ENCODE data around the gene RAMP2. TPM values are rescaled to one million over a fixed set of nuclear protein-coding genes. Genes with fewer than 3 reads are reported as not detected.

The RAMP2 gene
- total and polyA plus RNA-seq, 7 donors, result 2.3 to 26.6 (median 16.8) TPM

DNA sequence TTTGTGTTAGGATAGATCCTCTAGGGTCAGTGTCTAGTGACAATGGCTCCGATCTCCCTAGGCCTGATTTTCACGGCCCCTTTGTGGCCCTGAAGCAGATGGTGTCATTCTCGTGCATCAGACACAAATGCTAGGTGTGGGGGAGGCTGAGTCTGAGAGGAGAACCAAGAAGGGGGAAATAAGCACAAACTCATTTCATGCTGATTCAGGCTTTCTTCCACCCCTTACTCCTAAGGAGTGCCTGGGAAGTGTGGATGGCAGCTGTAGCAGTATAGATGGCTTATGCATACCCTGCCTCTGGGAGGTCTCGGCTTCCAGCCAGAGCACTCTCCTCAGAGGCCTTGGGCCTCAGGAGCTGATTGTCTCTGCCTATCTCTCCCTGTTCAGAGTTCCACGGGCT is 17.5 kb downstream of the RAMP2 start:
- no peaks in the 10 kb centered on the region for H3K9me3 ChIP-seq
- 83 to 89% methylated on average over 5 of the region's 5 CpGs for WGBS, 2 donors
- peaks cover 0 to 26% (median 23%) of the 10 kb centered on the region in 4 donors for H3K4me1 ChIP-seq
- H3K27ac ChIP-seq, result no peak overlapping the region
- H3K36me3 ChIP-seq, result peaks cover 9 to 50% (median 22%) of the 10 kb centered on the region in 4 donors
- H3K4me3 ChIP-seq, result no peak overlapping the region
- H3K27me3 ChIP-seq, result peaks cover 22 to 40% (median 35%) of the 10 kb centered on the region in 3 donors
- TF ChIP-seq, protein P1, sequence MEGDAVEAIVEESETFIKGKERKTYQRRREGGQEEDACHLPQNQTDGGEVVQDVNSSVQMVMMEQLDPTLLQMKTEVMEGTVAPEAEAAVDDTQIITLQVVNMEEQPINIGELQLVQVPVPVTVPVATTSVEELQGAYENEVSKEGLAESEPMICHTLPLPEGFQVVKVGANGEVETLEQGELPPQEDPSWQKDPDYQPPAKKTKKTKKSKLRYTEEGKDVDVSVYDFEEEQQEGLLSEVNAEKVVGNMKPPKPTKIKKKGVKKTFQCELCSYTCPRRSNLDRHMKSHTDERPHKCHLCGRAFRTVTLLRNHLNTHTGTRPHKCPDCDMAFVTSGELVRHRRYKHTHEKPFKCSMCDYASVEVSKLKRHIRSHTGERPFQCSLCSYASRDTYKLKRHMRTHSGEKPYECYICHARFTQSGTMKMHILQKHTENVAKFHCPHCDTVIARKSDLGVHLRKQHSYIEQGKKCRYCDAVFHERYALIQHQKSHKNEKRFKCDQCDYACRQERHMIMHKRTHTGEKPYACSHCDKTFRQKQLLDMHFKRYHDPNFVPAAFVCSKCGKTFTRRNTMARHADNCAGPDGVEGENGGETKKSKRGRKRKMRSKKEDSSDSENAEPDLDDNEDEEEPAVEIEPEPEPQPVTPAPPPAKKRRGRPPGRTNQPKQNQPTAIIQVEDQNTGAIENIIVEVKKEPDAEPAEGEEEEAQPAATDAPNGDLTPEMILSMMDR (IDR thresholded peaks at IDR 0.05), result no peak
- no peak for TF ChIP-seq POLR2AphosphoS5 (IDR thresholded peaks at IDR 0.05)
- TF ChIP-seq EP300 (IDR thresholded peaks at IDR 0.05), result no peak
- TF ChIP-seq POLR2A (IDR thresholded peaks at IDR 0.05), result no peak
- DNase-seq, result no peak
- intact Hi-C loops (cut with DNase I), result no loop called here

DNA sequence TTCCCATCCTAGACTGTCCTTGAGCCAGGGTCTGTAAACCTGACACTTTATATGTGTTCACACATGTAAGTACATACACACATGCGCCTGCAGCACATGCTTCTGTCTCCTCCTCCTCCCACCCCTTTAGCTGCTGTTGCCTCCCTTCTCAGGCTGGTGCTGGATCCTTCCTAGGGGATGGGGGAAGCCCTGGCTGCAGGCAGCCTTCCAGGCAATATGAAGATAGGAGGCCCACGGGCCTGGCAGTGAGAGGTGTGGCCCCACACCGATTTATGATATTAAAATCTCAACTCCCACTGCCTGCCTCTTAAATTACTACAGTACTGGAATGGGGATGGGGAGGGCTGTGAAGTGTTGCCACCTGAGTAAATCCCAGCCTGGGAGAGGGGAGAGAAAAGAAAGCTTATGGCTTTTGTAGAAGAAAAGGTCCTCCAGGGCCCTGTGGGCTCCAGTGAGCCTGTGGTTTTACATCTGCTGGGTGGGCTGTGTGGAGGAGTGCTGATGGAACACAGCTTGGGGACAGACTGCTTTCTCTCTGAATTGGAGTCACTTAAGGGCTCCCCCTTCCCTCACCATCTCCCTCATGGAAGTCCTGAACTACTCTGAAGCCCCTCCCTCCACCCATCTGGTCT is 18.4 kb downstream of the RAMP2 start:
- intact Hi-C loops (cut with DNase I), result no loop called here
- Histone ChIP-seq H3K4me3 (no peak overlapping the region), H3K4me1 (peaks cover 0 to 18% (median 16%) of the 10 kb centered on the region in 4 donors), H3K27ac (no peak overlapping the region), H3K9me3 (no peaks in the 10 kb centered on the region), H3K27me3 (peaks cover 27 to 49% (median 44%) of the 10 kb centered on the region in 3 donors), H3K36me3 (peaks cover 9 to 50% (median 22%) of the 10 kb centered on the region in 4 donors)
- TF ChIP-seq, protein P1 (IDR thresholded peaks at IDR 0.05), result no peak
- TF ChIP-seq POLR2AphosphoS5 (IDR thresholded peaks at IDR 0.05) (no peak), EP300 (IDR thresholded peaks at IDR 0.05) (no peak), POLR2A (IDR thresholded peaks at IDR 0.05) (no peak)
- no peak for DNase-seq
- WGBS, 2 donors, result 22 to 62% methylated on average over 3 of the region's 3 CpGs

DNA sequence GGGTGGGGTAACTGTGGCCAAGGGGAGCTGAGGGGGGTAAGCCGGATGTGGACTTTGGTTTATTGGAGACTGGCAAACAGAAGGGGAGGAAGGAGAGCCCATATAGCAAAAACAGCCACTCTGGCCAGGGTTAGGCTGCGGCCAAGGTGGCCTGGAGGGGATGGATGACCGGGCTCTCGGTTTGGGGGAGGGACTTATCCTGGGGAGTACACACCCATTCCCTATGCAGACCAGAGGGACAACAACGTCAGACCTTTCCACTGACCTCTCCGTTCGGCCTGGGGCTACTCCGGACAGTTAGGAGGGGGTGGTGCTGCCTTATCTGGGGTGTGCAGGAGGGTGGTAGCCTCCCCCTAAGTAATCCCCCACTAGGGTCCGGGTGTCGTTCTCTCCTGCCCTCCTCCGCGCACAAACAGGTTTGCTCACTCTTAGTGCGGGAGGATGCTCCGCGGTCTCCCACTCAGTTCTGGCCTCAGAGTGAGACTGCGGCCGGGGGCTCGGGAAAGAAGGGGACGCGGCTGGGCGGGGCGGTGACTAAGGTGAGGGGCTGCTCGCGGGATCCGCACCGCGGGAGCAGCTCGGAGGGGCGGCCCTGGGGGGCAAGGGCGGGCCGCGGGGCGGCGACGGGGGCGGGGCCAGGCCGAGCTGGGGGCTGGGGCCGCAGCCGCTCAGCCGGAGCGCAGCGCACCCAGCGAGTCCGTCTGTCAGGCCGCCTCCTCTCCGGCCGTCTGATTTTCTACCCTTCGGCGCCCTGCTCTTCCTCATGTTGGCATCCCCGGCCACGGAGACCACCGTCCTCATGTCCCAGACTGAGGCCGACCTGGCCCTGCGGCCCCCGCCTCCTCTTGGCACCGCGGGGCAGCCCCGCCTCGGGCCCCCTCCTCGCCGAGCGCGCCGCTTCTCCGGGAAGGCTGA is 19.2 kb downstream of the RAMP2 start, which contains the start of gene WNK4:
Gene WNK4 (plus strand): TSS at position 675 of the 915 bp plus-strand sequence. CDS start 89 bp downstream, at position 764.
- 3 to 12% methylated on average over 65 of the region's 65 CpGs for WGBS, 2 donors
- Histone ChIP-seq H3K4me1 (peaks cover 0 to 24% (median 20%) of the 10 kb centered on the region in 4 donors), H3K36me3 (peaks cover 9 to 45% (median 22%) of the 10 kb centered on the region in 4 donors), H3K27ac (peak within 1 kb of the TSS in 1 of 4 donors; percentile 62), H3K4me3 (peak within 1 kb of the TSS in 3 of 4 donors; percentile 33 to 47 (median 41)), H3K9me3 (no peaks in the 10 kb centered on the region), H3K27me3 (peaks cover 32 to 56% (median 51%) of the 10 kb centered on the region in 3 donors)
- TF ChIP-seq, protein P1 (IDR thresholded peaks at IDR 0.05), result no peak
- TF ChIP-seq POLR2AphosphoS5 (IDR thresholded peaks at IDR 0.05) (no peak), POLR2A (IDR thresholded peaks at IDR 0.05) (no peak), EP300 (IDR thresholded peaks at IDR 0.05) (no peak)
- intact Hi-C loops (cut with DNase I), result no loop called here
- DNase-seq, result peak; percentile 57

DNA sequence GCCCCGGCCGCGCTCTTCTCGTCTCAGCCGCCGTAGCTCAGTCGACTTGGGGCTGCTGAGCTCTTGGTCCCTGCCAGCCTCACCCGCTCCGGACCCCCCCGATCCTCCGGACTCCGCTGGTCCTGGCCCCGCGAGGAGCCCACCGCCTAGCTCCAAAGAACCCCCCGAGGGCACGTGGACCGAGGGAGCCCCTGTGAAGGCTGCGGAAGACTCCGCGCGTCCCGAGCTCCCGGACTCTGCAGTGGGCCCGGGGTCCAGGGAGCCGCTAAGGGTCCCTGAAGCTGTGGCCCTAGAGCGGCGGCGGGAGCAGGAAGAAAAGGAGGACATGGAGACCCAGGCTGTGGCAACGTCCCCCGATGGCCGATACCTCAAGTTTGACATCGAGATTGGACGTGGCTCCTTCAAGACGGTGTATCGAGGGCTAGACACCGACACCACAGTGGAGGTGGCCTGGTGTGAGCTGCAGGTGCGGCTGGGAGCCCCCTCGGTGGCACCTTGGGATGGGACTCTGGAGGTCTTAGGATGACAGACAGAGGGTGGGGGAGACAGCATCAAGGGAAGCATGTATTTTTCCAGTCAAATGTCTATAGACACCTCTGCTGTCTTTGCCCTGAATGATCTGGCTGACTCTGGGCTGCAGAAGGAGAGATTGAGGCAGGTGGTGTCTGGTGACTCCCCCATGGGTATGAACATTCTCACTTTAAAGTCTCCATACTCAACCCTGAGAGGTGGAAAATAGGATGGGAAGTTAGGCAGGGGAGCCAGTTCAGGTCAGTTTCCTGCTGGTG is 20.0 kb downstream of the RAMP2 start:
- no peak for DNase-seq
- Histone ChIP-seq H3K36me3 (peaks cover 9 to 36% (median 21%) of the 10 kb centered on the region in 4 donors), H3K27me3 (peaks cover 36 to 65% (median 60%) of the 10 kb centered on the region in 3 donors), H3K9me3 (no peaks in the 10 kb centered on the region), H3K4me3 (peak overlapping the region in 3 of 4 donors; percentile 33 to 47 (median 41)), H3K27ac (peak overlapping the region in 1 of 4 donors; percentile 62), H3K4me1 (peaks cover 0 to 27% (median 22%) of the 10 kb centered on the region in 4 donors)
- intact Hi-C loops (cut with DNase I), result no loop called here
- TF ChIP-seq POLR2A (IDR thresholded peaks at IDR 0.05) (no peak), POLR2AphosphoS5 (IDR thresholded peaks at IDR 0.05) (peak in 1 of 4 donors; percentile 7)
- WGBS, 2 donors, result 2 to 5% methylated on average over 39 of the region's 39 CpGs

Measured in sigmoid colon (tissue), 7 donors.